KG1 (cell line): ENCODE results near the gene COQ9.
"Not testable (repeated sequence)": the region's sequence is repeated elsewhere in the genome, so short reads cannot be mapped to it uniquely, and the experiment has no call there.

ENCODE experiments used
- DNase-seq: peaks from one replicate; lab custom pipeline; 2025; lab: John Stamatoyannopoulos, UW

Gene COQ9

DNA sequence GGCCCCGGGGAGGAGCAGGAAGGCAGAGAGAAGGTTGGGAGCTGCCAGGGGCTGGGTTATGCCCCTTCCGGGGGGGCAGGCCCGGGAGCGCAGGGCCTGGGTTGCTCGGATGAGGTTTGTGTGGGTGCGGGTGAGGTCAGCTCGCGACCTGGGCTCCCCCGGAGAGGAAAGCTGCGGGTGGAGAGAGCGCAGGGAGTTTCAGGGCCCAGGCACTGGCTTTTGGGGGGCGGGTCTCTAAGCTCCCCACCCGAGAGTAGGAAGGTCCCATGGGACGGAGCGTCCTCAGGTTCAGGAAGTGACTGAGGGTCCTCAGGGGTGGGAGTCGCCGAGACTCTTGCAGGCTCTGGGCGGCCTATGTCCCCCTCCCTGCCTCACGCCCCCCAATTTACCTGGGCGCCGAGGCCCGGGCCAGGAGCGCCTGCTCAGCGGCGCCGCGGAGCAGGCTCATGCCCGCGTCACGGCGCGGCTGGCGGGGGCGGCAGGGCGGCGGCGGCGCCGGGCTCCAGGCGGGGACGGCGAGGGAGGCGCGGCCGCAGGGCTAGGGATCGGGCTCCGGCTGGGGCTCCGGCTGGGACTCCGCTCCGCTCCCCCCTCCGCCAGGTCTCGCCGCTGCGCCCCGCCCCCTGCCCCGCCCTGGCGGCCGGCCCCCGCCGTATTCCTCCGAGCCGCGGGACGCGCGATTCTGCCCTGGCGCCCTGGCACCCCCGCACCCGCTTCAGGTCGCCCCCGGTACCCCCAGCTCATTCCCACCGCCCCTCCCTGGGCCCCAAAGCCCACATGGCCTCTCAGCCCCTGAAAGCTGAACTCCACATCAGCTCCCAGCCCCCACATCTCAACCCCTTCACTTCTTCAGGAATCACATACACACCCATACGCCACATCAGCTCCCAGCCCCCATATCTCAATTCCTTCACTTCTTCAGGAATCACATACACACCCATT is 38.9 kb downstream of the COQ9 start, which contains the start of gene DOK4:
DOK4 (minus strand) TSS at position 578 of the 942 bp plus-strand sequence. CDS start 6,986 bp downstream, outside the sequence.
- peak; percentile 39 for DNase-seq

DNA sequence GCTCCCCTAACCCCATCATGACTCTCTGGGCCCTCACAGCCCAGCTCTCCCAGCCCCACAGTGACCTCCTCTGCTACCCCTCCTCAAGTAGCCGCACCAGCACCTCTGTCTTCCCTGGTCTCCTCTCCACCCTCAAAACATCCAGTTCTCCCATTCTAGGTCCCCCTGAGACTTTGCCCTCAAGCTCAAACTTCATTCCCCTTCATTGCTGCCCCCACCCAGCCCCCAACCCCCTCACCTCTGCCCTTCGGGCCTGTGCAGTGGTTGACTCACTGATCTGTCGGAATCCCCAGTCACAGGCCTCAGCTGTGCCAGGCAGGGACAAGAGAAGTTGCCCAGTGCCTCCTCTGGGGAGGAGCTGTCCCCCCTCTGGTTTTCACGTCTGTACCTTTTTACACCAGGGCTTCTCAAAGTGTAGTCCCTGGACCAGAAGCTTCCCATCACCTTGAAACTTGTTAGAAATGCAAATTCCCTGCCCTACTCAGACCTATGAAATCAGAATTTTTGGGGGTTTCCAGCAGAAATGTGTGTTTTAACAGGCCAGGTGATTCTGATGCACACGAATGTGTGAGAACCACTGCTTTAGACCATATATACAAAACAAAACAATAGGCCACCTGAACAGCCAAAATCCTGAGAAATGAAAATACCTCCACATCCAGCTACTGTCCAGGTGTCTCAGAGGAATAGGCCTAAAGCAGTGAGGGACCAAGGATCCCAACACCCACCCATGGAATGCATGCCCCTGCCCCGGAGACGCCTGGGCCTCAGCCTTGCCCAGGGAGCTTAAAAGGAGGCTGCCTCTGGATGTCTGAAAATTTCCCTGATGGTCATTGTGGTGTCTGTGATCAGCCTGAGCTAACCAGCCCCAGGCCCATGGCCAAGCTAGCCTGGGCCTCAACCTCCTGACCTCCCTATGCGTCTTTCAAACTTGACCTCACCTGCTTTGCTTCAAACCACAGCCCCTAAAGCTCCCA is 39.9 kb downstream of the COQ9 start:
- DNase-seq: no peak

DNA sequence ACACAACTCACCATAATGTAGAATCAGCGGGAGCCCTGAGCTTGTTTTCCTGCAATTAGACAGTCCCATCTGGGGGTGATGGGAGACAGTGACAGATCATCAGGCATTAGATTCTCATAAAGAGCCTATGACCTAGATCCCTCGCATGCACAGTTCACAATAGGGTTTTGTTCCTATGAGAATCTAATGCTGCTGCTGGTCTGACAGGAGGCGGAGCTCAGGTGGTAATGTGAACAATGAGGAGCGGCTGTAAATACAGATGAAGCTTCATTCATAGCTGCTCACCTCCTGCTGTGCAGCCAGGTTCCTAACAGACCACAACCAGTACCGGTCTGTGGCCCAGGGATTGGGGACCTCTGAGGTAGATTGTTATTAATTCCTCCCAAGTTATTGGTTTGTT is 42.0 kb downstream of the COQ9 start:
- no peak for DNase-seq

DNA sequence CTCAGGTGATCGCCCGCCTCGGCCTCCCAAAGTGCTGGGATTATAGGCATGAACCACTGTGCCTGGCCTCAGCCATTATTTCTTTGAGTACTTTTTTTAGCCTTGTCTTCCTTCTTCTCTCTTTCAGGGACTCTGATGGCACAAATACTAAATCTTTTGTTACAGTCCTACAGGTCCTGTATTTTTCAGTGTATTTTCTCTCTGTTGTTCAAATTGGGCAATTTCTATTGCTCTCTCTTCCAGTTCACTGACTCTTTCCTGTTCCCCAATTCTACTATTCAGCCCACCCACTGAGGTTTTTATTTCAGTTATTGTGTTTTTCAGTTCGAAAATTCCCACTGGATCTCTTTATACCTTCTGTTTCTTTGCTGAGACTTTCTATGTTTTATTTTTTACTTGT is 46.5 kb downstream of the COQ9 start:
- no peak for DNase-seq

DNA sequence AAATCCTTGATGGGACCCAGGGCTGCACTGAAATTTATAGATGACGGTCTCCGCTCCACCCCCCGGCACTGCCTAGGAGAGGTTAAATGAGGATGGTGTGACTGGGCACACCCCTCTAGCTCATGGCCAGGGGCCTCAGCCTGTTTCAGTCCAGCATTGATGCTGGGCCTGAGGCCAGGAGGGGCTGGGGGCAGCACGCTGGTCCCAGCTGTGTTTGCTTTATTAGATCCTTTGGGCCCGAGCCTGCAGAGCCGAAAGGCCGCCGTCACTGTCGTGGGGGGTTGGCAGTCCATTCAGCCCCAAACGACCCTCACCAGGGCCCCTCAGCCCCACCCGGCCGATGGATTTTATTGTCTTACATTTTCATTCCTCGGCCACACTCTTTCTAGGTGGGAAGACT is 49.8 kb downstream of the COQ9 start:
- DNase-seq: no peak

DNA sequence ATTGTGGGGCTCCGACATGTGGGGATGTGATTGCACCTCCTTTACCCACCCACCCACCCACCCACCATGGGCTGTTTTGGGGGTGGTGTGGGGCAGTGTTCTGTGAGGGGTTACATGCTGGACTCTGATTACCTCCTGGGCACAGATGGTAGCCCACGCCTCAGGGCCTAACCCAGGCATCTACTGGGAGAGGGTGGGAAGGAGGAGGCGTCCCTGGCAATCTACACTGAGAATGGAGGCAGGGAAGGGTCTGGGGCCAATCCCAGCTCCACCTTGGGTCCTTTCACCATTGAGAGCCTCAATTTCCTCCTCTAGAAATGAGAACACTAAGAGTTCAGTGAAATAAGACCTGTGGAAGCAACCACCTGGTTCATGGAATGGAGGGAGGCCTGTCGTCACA is 50.8 kb downstream of the COQ9 start:
- DNase-seq: no peak

DNA sequence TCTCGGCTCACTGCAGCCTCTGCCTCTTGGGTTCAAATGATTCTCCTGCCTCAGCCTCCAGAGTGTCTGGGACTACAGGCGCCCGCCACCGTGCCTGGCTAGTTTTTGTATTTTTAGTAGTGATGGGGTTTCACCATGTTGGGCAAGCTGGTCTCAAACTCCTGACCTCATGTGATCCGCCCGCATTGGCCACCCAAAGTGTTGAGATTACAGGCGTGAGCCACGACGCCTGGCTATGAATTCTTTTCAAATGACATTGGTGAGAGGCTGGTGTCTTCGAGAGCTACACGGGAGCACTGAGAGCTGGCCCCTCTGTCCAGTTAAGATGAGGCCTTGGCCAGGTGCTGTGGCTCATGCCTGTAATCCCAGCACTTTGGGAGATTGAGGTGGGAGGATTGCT is 52.7 kb downstream of the COQ9 start:
- not testable (repeated sequence) for DNase-seq

DNA sequence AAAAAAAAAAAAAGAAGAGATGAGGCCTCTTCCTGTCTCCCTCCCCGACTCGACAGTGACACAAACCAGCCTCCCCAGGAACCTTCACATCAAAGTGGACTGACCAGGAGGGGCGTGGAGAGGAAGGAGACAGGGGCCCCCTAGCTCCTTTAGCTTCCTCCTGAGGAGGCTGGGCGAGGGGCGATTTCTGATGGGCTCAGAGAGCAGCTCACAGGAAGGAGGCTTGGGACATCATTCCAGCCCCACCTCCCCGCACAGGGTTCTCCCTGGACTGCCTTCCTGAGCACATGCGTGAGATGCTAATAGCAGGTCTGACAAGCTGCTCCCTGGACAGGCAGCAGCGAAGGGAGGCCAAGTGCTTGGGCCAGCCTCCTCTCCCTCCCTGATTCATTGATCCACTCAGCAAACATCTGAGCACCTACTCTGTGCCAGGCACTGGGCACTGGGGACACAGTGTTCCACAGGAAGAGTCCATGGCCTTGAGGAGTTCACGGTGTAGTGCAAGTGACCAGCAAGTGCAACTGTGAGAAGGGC is 53.4 kb downstream of the COQ9 start:
- no peak for DNase-seq

DNA sequence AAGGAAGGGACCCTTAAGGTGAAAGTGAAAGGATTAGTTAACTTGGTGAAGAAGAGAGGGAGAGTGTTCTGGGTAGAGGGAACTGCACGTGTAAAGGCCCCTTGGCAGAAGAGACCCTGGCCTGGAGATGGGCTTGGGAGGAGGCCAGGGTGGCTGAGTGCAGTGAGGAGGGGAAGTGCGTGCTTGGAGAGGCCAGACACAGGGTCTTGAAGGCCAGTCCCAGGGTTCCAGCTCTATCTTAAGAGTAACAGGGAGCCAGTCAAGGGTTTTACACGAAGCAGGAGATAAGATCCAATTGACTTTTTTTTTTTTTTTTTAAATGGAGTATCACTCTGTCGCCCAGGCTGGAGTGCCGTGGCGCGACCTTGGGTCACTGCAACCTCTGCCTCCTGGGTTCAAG is 54.2 kb downstream of the COQ9 start:
- DNase-seq: no peak

DNA sequence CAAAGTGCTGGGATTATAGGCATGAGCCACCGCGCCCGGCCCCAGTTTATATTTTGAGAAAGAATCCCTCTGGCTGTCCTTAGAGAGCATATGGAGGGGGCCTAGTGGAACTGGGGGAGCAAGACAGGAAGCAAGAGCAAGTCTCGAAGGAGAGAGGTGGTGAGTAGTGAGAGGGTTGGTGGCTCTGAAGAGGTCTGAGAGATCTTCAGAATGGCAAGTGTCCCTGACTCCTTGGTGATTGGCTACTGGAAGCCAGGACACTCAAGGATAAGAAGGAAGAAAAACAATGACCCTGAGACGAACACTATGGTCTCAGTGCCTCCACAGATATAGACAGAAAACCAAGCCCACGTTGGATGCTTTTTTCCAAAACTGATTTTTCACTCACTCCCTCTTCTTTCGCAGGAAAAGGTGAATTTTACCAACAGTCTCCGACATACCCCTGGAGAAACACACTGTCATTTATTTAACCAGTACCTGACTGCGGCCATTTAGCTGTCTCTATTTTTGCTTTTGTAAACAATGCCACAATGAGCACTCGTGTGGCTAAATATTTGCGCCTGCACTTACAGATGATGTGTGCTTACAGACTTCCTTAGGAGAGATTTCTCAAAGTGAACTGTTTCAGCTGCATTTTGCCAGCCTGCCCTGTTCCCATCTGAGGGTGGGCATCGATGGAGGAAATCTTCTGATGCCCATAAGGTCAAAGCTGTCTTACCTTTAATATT is 54.9 kb downstream of the COQ9 start:
- DNase-seq: no peak

DNA sequence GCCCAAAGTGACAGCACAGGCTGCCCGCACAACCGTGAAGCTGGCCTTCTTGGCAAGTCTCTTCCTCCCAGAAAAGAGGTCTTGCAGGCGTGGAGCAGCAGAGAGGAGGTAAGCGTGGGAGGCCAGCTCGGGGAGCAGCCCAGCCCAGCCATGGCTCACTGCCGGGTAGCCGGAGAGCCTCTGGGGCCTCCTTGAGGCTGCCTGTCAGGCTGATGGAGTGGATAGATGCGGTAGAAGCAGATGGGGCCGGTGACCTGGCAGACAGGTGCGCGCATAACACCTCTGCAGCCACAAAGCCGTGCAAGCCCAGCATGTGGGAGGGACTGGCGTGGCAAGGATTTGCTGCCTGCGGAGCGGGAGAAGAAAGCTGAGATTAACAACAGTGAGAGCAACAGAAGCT is 56.1 kb downstream of the COQ9 start:
- no peak for DNase-seq

DNA sequence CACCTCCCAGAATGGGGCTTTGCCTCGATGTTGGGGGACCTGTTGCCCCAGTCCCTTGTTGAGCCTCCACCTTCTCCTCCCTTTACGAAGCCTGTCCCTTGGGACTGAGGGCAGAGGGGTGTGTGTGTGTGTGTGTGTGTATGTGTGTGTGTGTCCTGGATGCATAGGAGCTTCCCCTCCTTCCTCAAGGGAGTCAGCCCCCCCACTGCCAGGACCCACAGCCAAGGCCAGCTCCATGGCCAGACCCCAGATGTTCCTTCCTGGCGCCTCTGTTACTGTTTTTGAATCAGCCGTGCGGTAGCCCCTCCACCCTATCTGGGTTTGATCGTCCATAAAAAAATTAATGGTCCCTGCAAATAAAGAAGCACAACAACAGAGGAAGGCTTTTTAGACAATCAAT is 56.7 kb downstream of the COQ9 start:
- DNase-seq: no peak

DNA sequence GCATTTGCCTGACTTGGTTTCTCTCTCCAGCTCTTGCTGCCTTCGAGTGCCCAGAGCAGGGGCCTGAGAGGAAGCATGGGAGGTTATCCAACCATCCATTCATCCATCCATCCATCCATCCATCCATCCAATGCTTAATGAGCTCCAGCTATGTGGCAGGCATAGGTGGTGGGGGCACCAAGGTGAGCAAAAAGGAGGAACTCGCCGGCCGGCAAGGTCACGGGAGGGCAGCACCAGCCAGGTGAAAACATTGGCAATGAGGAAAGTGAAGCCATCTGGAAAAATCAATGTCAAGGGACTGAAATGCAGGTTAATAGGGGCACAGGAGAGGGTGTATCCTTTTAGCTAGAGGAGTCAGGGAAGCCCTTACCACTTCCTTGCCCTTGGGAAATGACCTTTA is 57.2 kb downstream of the COQ9 start:
- no peak for DNase-seq

DNA sequence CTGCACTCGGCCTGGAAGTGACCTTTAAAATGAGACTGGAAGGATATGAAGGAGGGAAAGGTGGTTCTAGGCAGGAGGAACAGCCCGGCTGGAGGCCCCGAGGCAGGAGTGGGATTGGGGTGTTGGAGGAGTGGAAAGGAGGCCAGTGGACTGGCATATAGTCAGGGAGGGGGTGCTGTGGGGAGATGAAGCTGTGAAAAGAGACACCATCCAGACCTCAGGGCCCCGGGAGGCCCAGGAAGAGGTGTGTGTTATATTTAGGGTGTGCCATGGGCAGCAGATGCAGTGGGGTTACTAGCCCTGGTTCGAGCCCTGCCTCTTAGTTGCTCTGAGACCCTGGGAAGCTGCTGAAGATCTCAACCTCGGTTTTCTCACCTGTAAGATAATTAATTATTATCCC is 57.9 kb downstream of the COQ9 start:
- no peak for DNase-seq

DNA sequence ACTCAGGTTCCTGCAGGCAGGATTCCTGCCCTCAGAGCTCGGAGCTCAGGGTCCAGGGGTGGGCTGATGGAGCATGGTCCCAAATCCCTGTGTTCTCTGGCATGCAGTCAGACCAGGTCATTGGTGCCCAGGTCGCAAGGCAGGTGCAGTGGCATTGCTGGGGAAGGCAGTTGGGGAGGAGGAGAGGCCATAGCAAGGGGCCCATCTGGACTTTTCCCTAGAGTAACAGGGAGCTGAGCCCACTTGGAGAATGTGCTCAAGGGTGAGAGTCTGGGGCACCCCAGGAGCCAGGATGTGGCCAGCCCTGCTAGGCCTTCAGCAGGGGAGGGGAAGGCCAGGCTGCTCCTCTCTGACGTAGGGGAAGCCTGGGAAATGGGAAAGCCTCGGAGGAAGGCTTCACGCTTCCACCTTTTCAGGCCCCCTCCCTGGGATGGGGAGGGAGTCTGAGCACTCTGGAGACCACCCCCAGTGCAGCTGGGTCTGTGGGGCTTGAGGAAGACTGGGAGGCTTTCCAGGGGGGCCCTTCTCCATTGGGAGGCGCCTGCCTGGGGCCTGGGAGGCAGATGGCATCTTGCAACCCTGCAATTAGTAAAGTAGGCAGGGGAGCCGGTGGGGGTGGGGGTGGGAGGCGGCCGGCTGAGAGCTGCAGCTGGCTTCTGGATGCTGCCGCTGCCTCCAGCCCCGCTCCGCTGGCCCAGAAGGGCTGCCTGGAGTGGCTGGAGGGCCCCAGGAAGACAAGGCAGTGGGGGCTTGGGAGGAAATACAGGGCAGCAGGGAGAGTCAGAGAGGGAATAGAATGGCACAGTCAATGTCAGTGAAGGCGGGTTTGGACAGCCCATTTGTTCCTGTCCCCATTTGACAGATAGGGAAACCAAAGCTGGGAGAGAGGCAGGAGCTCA is 60.1 kb downstream of the COQ9 start:
- DNase-seq: no peak

DNA sequence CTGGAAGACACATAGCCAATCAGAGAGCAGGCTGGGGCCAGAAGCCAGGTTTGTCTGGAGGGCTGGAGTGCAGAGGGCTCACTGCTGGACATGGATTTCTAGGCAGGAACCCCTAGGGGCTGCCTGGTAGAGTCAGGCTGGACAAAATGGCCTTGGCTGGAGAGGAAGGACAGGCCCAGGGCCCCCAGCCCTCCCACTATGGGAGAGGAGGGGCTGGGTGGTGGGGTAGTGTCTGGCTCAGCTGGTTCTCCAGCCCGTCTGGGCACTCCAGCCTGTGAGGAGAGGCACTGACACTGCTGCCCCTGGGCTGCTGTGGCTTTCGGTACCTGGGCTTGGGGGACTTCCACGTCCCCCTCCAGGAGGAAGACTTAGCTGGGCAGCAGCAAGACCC is 60.8 kb downstream of the COQ9 start:
- no peak for DNase-seq

DNA sequence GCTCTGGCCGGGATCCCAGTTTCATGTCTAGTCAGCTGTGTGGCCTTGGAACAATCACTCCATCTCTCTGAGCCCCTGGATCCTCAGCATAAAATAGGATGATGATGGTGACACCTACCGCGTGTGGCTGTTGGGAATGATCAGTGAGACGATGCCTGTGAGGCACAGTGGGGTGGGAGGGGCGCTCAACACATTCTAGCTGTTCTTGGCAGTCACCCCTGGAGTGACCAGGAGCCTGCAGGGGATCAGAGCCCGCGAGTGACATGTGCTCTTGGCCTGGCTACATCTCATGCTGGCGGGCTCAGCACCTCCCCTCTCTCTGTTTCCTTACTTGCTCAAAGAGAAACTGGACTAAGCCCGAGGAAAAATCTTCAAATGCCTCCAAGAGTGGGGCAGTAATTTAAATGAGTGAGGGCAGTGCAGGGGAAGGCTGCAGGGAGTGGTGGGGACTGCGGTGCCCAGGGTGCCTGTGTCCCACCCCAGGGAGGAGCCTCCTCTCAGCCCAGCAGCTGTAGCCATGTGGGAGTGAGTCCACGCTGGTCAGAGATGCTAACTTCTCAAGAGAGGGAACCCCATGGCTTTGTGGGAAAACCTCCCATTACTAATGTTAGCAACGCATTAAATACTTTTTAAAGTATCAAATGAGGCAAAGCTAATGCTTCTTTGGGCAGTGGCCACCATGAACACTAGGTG is 62.1 kb downstream of the COQ9 start:
- no peak for DNase-seq

DNA sequence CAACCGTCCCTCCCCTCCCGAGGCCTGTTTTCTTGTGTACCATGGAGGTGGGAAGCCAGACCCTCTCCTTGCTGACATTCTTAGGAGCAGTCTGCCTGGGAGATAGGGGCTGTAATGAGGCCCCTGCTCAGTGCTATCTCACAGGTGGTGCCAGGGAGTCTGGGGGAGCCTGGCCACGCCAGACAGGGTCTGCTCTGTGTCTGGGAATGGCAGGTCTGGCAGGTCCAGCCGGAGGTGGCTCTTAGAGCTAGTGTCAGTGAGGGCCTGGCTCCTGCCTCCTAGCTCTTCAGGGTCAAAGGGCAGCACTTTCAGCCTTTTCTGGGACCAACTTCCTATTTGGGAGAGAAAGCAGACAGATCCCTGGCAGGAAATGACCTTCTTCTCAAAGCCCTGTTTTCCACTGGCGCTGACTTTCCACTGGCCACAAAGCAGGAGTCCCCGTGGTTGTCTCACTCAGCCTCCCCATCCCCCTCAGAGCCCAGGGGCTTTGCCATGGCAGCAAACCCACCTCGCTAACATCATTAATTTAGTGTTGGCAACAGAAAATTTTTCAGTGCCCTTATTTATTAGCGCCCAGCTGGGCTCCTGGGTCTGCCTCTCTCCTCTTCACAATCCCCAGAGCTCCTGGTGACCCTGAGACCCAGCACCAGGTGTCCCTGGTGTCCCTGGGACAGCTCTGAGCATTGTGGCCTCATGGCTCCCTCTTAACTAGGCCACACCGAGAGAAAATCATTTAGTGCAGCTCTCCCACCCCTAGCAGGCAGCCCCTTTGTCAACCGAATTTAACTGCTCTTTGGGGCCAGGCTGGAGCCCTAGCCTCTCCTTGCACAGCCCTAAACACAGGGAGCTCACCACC is 63.0 kb downstream of the COQ9 start:
- DNase-seq: no peak
